HL-60 (cell line): ENCODE measurements around the gene KXD1.

Source experiments
- CTCF ChIP-seq: IDR thresholded peaks from one replicate; pipeline ENCODE4 v1.5.1; 2011; ENCODE audit warnings: low read length, control low read depth, inconsistent platforms; ENCODE audit not compliant: insufficient read depth
- GABPA ChIP-seq: IDR thresholded peaks from 2 replicates; pipeline ENCODE4 v1.6.1; 2012; ENCODE audit warnings: low read depth
- POLR2AphosphoS5 ChIP-seq: IDR thresholded peaks from 2 replicates; pipeline ENCODE4 v1.6.1; 2012; ENCODE audit warnings: low read depth

GRCh38 chr19:18526316-18526715, 31.4 kb upstream of the KXD1 start:
- TF ChIP-seq CTCF (no peak), POLR2AphosphoS5 (no peak), GABPA (no peak)
